HG02678 (cell line): ENCODE results near the gene ROPN1B.

ENCODE experiments used
- ATAC-seq: cut with Tn5 transposase; IDR thresholded peaks from one replicate; pipeline ENCODE4 v1.9.1; 2021; ENCODE audit warnings: mild to moderate bottlenecking, moderate library complexity; ENCODE audit not compliant: unreplicated experiment

ROPN1B gene

GRCh38 chr3:126003447-126004190, 34.6 kb downstream of the ROPN1B start:
- no peak for ATAC-seq

- no peak for ATAC-seq
Observed at GRCh38 chr3:126004217-126004616, 35.2 kb downstream of the ROPN1B start.

- no peak for ATAC-seq
Observed at GRCh38 chr3:126004692-126005091, 35.7 kb downstream of the ROPN1B start.

- no peak for ATAC-seq
Observed at GRCh38 chr3:126005951-126006350, 37.0 kb downstream of the ROPN1B start.

GRCh38 chr3:126008219-126008618, 39.2 kb downstream of the ROPN1B start:
- ATAC-seq, result no peak

GRCh38 chr3:126009181-126009580, 40.2 kb downstream of the ROPN1B start:
- no peak for ATAC-seq

- ATAC-seq, result no peak
Observed at GRCh38 chr3:126013751-126014156, 44.8 kb downstream of the ROPN1B start.

- ATAC-seq, result no peak
Observed at GRCh38 chr3:126014252-126014651, 45.3 kb downstream of the ROPN1B start.

GRCh38 chr3:126015075-126015474, 46.1 kb downstream of the ROPN1B start:
- ATAC-seq, result no peak

GRCh38 chr3:126016616-126017015, 47.6 kb downstream of the ROPN1B start:
- ATAC-seq, result no peak

GRCh38 chr3:126017362-126017761, 48.4 kb downstream of the ROPN1B start:
- ATAC-seq, result no peak

GRCh38 chr3:126018545-126018944, 49.6 kb downstream of the ROPN1B start:
- no peak for ATAC-seq

GRCh38 chr3:126018995-126019394, 50.0 kb downstream of the ROPN1B start:
- ATAC-seq, result no peak

GRCh38 chr3:126019683-126020082, 50.7 kb downstream of the ROPN1B start:
- no peak for ATAC-seq

GRCh38 chr3:126021224-126021623, 52.2 kb downstream of the ROPN1B start:
- no peak for ATAC-seq

GRCh38 chr3:126021702-126022101, 52.7 kb downstream of the ROPN1B start:
- ATAC-seq, result no peak

GRCh38 chr3:126022741-126023359, 53.9 kb downstream of the ROPN1B start:
- ATAC-seq, result no peak

GRCh38 chr3:126023390-126023789, 54.4 kb downstream of the ROPN1B start:
- no peak for ATAC-seq

- no peak for ATAC-seq
Observed at GRCh38 chr3:126024049-126024854, 55.3 kb downstream of the ROPN1B start.

GRCh38 chr3:126025116-126025729, 56.2 kb downstream of the ROPN1B start:
- ATAC-seq, result no peak

- no peak for ATAC-seq
Observed at GRCh38 chr3:126025862-126026261, 56.9 kb downstream of the ROPN1B start.
